ENCODE measurements around the gene C1orf74.

C1orf74 gene

GRCh38 chr1:209784265-209785169 lies at the start of gene C1orf74:
TSS of gene C1orf74 (minus strand) at chr1:209784559. CDS start at chr1:209783634, 925 bp downstream.
- DNase-seq, result peak; percentile 98

- no peak for DNase-seq
Measured at GRCh38 chr1:209831615-209832014, 47.3 kb upstream of the C1orf74 start.

- no peak for DNase-seq
Measured at GRCh38 chr1:209830722-209831121, 46.4 kb upstream of the C1orf74 start.

- no peak for DNase-seq
Measured at GRCh38 chr1:209829716-209830115, 45.4 kb upstream of the C1orf74 start.

GRCh38 chr1:209827384-209828262 lies 43.3 kb upstream of the C1orf74 start, which contains the start of gene UTP25:
TSS of gene UTP25 (plus strand) at chr1:209827972. CDS start at chr1:209828064, 92 bp downstream.
- peak; percentile 94 for DNase-seq

GRCh38 chr1:209825591-209826434 lies 41.5 kb upstream of the C1orf74 start:
- DNase-seq, result no peak

- peak; percentile 32 for DNase-seq
Measured at GRCh38 chr1:209823143-209824041, 39.0 kb upstream of the C1orf74 start.

- no peak for DNase-seq
Measured at GRCh38 chr1:209822706-209823105, 38.3 kb upstream of the C1orf74 start.

- DNase-seq, result no peak
Measured at GRCh38 chr1:209820986-209821385, 36.6 kb upstream of the C1orf74 start.

GRCh38 chr1:209819058-209819457 lies 34.7 kb upstream of the C1orf74 start:
- DNase-seq, result no peak

- DNase-seq, result no peak
Measured at GRCh38 chr1:209817691-209818090, 33.3 kb upstream of the C1orf74 start.

- DNase-seq, result no peak
Measured at GRCh38 chr1:209816923-209817322, 32.6 kb upstream of the C1orf74 start.

GRCh38 chr1:209815931-209816341 lies 31.6 kb upstream of the C1orf74 start:
- DNase-seq, result peak; percentile 72

GRCh38 chr1:209815490-209815889 lies 31.1 kb upstream of the C1orf74 start:
- DNase-seq, result no peak

- no peak for DNase-seq
Measured at GRCh38 chr1:209813902-209814301, 29.5 kb upstream of the C1orf74 start.

GRCh38 chr1:209810783-209811182 lies 26.4 kb upstream of the C1orf74 start:
- DNase-seq, result no peak

- no peak for DNase-seq
Measured at GRCh38 chr1:209809611-209810010, 25.3 kb upstream of the C1orf74 start.

- DNase-seq, result peak; percentile 38
Measured at GRCh38 chr1:209808059-209808581, 23.8 kb upstream of the C1orf74 start.

GRCh38 chr1:209807509-209807908 lies 23.1 kb upstream of the C1orf74 start:
- DNase-seq, result no peak

GRCh38 chr1:209805875-209806760 lies 21.8 kb upstream of the C1orf74 start, which contains the start of gene IRF6:
TSS of gene IRF6 (minus strand) at chr1:209806142. CDS start at chr1:209801413, 4,729 bp downstream.
- DNase-seq, result peak; percentile 92

Measured in NCI-H2171 (cell line).